GM18511 (cell line): ENCODE results near the gene UGT2B7.
"Not testable (repeated sequence)": the region's sequence is repeated elsewhere in the genome, so short reads cannot be mapped to it uniquely, and the experiment has no call there.

Experiments used
- ATAC-seq: cut with Tn5 transposase; IDR thresholded peaks from one replicate; pipeline ENCODE4 v1.9.1; 2021; ENCODE audit warnings: mild to moderate bottlenecking, moderate library complexity; ENCODE audit not compliant: unreplicated experiment

The UGT2B7 gene

DNA sequence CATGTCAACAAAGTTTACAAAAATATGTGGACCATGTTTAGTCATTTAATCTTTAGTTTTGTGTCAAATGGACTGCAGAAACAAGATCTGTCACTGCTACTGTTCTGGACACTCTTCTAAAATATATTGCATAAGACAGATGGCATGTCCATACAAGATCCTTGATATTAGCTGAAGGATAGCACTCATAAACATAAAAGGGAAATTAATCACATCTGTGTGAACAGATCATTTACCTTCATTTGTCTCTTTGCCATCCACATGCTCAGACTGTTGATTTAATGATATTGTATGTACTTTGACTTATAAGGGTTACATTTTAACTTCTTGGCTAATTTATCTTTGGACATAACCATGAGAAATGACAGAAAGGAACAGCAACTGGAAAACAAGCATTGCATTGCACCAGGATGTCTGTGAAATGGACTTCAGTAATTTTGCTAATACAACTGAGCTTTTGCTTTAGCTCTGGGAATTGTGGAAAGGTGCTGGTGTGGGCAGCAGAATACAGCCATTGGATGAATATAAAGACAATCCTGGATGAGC lies at the start of gene UGT2B7:
UGT2B7 (plus strand) TSS at position 364 of the 546 bp plus-strand sequence; CDS start at position 411, 47 bp downstream.
- no peak for ATAC-seq

DNA sequence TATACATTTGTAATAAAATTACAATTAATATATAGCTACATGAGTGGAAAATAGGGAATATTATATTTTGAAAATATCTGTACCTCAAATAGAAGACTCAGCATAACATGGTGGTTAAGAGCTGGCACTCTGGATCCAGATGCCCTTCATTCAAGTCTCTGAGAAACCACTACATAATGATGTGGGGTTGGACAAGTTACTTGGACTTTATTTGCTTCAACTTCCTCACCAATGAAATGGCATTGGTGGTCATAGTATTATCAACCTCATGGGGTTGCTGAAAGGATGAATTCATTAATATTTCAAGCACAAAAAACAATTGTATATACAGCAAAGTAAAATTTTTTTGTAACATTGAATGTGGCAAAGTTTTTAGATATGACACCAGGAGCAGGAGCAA lies 46.4 kb upstream of the UGT2B7 start:
- ATAC-seq, result no peak

DNA sequence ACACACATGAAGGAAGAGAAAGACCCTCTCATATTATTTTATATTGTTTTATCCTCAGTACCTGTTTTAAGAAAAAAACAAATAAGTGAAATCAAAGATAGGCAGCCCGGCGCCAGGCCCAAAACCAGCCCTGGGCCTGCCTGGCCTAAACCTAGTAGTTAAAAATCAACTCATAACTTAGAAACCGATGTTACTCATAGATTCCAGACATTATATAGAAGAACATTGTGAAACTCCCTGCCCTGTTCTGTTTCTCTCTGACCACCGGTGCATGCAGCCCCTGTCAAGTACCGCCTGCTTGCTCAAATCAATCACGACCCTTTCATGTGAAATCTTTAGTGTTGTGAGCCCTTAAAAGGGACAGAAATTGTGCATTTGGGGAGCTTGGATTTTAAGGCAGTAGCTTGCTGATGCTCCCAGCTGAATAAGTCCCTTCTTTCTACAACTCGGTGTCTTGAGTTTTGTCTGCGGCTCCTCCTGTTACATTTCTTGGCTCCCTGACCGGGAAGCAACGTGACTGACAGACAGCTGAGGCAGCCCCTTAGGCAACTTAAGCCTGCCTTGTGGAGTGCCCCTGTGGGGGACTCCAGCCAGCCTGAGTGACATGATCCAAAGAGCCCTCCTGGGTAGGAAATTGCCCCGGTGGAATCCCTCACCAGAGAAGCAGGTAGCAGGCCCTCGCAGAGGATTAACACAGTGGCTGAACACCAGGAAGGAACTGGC lies 45.3 kb upstream of the UGT2B7 start:
- ATAC-seq, result peak; percentile 50

DNA sequence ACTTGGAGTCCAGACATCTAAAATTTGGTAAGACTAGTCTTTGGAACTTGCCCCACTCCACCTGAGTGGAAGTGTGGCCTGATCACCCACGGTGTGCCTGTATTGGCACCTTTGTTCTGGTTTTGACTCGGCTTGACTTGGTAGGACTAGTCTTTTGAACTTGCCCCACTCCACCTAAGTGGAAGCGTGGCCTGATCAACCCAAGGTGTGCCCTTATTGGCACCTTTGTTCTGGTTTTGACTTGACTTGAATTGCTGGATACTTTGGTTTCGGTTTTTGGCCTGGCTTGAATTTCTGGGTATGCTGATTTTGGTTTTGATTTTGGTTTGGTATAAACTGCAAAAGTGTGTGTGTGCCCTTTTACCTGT lies 44.7 kb upstream of the UGT2B7 start:
- peak; percentile 22 for ATAC-seq

DNA sequence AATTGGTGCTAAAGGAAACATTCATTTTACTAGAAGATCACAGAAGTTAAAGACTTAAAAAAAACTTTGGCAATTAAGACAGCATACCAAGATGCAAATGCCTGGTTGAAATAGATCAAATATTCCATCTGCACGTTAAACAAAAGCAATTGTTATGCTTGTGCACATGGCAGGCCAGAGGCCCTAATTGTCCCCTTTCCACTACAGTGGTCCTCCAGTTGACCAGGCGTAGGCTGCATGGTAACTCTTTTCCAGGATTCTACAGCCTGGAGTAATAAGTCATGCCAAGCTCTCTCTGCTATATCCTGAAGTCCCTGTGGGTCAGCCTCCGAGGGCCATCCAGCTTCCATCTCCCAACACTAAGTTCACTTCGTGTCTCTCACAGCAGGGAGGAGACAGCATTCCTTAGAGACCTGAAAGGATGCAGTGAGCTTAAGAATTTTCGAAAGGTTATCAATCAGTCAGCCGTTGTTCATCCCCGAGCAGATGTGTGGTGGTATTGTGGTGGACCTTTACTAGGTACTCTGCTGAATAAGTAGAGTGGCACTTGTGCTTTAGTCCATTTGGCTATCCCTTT lies 42.9 kb upstream of the UGT2B7 start:
- not testable (repeated sequence) for ATAC-seq

DNA sequence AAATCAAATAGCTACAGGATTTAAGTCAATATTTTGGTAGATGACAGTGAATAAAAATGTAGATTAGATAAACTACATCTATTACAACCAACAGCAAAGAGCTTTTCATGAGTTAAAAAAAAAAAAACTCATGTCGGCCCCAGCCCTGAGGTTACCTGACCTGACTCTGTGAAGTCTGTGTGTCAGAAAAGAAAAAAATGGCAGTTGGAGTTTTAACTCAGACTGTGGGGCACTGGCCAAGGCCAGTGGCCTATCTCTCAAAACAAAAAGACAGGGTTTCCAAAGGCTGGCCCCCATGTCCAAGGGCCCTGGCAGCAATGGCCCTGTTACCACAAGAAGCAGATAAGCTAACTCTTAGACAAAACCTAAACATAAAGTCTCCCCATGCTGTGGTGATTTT lies 42.2 kb upstream of the UGT2B7 start:
- ATAC-seq, result not testable (repeated sequence)

DNA sequence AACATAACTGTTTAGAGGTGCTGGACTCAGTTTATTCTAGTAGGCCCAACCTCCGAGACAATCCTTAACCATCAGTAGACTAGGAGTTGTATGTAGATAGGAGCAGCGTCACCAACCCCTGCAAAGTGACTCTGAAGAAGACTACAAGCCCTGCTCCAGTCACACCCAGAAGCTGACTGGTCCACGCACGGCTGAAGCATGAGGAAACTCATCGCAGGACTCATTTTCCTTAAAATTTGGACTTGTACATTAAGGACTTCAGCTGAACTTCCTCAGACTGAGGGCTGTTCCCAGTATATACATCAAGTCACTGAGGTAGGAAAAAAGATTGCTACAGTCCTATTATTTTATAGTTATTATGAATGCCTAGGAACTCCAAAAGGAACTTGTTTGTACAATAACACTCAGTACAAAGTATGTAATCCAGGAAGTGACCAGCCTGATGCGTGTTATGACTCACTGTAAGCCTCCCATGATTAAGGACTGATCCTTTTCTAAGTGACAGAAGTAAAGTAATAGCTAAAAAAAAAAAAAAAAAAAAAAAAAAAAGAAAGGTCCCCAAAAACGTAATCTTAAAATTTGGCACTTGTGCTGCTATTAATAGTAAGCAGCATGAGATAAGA lies 41.6 kb upstream of the UGT2B7 start:
- peak; percentile 52 for ATAC-seq

DNA sequence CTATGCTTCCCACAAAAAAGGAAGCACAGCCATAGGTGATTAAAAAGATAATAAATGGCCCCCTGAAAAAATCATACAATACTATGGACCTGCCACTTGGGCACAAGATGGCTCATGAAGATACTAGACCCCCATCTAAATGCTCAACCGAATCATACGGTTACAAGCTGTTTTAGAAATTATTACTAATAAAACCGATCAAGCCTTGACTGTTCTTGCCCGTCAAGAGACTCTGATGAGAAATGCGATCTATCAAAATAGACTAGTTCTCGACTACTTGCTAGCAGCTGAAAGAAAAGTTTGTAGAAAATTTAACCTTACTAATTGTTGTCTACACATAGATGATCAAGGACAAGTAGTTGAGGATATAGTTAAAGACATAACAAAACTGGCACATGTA lies 40.1 kb upstream of the UGT2B7 start:
- no peak for ATAC-seq

DNA sequence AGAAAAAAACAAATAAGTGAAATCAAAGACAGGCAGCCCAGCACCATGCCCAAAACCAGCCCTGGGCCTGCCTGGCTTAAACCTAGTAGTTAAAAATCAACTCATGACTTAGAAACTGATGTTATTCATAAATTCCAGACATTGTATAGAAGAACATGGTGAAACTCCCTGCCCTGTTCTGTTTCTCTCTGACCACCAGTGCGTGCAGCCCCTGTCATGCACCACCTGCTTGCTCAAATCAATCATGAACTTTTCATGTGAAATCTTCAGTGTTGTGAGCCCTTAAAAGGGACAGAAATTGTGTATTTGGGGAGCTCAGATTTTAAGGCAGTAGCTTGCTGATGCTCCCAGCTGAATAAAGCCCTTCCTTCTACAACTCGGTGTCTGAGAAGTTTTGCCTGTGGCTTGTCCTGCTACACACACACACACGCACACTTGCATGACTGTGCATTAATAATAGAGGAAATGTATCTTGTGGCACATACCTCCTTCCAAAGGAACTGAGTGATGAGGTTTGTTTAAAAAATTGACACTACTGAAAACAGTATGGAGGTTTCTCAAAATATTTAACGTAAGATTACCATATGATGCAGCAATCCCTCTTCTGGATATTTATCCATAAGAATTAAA lies 39.2 kb upstream of the UGT2B7 start:
- ATAC-seq, result peak; percentile 38

DNA sequence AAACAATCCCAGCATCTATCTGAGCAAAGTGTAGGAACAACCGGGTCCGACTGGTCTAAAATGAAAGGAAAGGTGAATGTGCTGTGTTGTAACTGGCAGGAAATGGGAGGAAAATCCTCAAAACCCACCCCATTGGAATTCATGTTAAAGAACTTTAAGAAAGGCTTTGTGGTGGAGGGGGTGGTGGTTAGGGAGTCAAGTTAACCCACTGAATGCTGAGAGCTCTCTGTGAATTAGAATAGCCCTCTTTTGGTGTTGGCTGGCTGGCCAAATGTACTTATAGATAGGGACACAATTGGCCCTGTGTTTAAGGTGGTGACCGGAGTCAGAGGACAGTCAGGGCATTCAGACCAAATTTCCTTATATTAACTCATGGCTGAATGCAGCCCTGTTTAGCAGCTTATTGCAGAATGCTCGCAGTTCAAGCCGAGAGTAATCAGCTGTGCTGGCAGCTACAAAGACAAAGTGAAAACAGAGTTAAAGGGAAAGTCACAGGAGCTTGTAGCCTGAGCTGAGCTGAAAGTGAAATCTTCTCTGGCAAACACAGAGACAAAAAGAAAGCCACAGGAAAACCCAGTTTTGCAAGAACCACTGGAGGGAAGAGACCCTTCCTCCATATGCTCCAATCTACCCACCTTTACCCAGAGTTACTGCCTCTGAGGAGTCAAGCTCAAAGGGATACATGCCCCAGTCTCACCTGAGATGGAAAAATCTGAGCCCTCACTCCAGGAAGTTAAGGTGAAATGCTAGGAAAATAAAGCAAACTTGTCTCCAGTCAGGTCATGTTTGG lies 38.5 kb upstream of the UGT2B7 start:
- peak; percentile 71 for ATAC-seq

DNA sequence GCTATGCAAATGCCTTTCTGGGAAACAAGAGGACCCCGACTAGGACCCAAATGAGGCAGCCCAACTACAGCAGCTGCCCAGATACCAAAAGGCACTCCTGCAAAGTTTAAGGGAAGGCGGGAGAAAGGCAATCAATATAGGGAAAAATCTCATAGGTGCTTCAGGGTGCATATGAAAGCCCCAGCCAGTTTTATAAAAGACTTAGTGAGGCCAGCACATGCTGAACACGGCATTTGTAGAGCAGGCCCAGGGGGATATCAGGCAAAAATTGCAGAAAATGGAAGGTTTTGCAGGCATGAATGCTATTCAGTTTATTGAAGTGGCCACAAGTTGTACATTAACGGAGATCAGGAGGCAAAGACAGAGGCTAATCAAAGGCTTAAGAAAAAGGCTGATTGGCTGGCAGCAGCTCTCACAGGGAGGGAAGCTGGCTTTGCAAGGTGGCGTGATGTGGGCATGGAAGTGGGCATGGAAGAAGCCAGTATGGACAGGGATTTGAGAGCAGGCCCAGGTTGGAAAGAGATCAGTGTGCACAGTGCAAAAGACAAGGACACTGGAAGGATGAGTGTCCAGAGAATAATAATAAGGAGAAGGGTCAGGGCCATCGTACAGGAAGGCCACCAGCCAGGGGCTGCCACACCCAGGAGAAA lies 37.7 kb upstream of the UGT2B7 start:
- ATAC-seq, result peak; percentile 22

DNA sequence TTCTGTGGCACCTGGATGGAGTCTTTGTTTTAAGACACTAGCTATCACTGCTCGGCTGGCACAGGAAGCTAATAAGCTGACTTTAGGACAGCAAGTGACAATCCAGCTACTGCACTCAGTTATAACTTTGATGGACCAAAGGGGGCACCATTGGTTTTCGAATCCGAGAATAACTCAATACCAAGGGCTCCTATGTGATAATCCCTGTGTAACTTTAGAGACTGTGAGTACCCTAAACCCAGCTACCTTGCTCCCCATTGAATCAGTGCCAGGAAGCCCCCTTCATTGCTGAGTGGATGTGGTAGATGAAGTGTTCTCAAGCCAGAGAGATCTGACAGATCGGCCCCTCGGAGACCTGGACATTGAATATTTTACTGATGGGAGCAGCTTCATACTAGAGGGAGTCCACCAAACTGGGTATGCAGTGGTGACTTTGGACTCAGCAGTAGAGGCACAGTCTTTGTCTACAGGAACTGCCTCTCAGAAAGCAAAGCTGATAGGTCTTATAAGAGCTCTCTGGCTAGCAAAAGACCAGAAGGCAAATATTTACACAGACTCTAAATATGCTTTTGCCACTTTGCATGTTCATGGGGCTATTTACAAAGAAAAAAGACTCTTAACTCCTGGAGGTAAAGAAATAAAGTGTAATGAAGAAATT lies 35.5 kb upstream of the UGT2B7 start:
- no peak for ATAC-seq

DNA sequence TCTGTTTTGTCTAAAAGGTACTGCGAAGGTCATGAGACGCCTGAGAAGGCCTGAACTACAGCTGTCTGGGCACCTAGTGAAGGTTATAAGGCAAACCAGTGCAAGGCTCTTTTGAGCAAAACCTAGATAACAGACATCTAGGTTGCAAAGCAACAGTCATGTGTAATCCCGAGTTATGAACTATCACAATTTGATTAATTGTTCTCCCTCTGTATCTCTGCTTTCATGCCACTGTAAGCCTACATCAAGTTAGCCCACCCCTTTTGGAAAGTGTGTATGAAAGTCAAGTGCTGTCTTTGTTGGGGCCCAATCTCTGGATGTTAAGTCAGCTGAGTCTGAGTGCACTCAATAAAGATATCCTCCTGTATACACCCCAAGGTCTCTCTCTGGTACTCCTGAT lies 31.9 kb upstream of the UGT2B7 start:
- ATAC-seq, result no peak

DNA sequence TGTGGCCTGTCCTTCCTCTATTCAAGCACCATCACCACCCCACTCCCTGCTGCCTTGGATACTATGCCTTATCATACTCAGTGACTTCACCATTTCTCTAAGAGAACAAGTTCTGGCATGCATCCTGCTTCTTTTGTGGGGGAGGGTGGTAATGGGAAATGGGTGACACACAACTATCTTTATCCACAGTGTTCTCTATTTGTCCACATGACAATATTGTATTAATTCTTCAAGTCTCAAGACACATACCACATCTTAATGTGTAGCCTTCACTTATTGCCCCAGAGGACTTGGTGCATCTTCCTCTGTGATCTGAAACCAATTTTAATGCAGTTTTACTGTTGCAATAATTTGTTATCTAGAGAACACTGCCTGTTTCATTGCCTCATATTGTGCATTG lies 29.3 kb upstream of the UGT2B7 start:
- ATAC-seq, result no peak

DNA sequence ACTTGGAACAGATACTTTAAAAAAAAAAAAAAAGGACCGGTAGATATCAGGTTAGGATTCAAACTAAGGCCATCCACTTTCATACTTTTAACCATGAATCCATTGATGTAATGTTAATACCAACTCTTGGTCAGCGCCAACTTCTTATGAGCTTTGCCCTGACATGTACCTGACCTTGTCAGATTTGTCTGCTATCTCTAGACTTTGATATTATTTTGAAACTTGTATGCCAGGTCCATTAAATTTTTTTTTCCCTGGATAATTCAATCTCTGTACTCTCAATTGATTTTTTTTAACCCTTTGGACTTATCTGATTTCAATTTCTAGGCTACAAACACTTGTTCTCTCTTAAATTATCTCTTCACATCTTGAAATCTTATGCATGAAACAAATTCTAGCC lies 27.2 kb upstream of the UGT2B7 start:
- no peak for ATAC-seq

DNA sequence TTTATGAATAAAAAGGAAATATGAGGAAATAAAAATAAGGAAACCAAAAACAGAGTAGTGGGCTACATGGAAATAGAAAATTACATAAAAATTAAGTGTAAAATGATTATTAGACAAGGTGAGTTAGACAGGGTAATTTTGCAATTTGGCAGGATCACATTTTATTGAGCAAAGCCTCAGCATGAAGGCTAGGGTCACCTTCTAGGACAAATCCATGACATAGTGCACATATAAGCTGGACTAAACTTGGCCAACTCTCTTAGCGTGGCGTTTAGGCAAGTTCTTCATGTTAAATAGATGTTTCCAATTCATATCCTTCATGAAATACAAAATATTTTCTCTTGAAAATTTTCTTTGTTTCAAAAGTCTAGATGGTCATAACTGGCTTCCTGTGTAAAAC lies 25.7 kb upstream of the UGT2B7 start:
- ATAC-seq, result no peak

DNA sequence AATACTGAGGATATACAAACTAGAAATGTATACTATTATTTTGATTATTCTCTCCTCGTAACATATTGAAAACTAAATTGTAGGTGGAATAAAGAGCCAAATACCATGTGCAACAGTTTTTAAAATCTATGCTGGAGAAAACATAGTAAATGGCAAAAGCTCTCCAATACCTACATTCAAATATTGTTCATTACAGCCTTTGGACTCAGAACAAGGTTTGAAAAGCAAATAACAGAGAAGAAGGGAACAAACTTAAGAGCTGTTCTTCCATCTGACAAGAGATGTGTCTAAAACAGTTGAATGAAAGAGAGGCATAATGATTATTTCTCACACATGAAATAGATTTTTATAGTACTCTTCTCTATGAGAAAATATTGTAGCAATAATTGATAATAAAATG lies 25.0 kb upstream of the UGT2B7 start:
- ATAC-seq, result no peak

DNA sequence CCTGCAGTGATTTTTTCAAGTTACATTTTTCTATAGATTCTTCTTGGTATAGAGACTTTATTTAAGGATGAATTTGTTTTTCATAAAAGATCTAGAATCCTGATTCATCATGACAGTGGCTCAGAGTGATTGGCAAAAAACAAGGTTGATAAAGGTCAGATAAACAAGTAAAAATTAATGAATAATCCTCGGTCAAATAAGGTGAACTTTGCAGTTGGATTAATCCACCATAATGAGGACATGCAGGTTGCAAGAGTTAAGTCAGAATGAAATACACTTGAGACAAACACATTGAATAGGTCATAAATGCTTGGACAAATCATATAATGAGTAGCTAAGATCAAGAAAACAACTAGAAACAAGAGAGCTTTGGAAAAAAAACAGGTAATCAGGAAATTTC lies 22.9 kb upstream of the UGT2B7 start:
- no peak for ATAC-seq

DNA sequence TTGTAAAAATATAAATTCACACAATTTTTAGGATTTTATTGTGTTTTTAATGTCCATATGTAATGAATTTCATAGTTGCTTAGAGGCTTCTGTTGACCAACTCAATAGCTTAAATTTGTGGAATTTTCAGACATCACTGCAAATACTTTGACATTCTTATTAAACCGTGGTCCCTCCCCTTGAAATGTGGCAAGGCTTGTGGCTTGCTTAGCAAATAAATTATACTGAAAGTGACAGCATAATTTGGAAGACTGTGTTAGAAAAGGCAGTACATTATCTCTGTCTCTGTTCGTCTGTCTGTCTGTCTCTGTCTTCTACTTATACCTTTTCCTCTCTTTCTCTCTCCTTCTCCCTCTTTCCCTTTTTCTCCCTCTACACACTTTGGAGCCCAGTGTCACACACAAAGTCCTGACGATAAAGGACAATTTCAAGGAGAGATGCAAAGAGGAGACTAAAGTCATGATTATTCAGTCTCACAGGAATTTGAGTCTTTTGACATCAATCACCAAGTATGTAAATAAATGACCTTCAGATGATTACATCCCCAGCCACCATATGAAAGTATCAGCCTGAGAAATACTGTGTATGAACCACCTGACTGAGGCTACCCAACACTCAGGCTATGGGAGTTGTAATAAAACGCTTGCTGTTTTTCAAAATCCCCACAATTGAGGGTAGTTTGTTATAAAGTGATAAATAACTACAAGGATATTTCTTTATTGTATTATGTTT lies 21.0 kb upstream of the UGT2B7 start:
- ATAC-seq, result no peak
